Gastrocnemius medialis (tissue), 4 donors: ENCODE measurements around the gene HTRA3.

Source experiments
- POLR2A ChIP-seq, 2 donors: fragments of 450-650 bp; IDR thresholded peaks; one replicate each; pipeline ENCODE4 v1.6.1; 2017; ENCODE audit warnings: antibody characterized with exemption in 2 of 2, mild to moderate bottlenecking in 2 of 2, moderate library complexity in 2 of 2
- TF ChIP-seq, protein P1 (sequence below), 5 experiments: fragments of 450-650 bp in 3 of 5; fragments of 200-600 bp in 2 of 5; sonication (generic) in 2 of 5; IDR thresholded peaks in 4 of 5; conservative IDR thresholded peaks in 1 of 5; 1 replicate in 4 of 5; 2 replicates in 1 of 5; pipeline ENCODE4 v1.5.1; 2016 to 2019; ENCODE audit warnings: antibody characterized with exemption in 5 of 5, mild to moderate bottlenecking in 3 of 5, moderate library complexity in 3 of 5

DNA sequence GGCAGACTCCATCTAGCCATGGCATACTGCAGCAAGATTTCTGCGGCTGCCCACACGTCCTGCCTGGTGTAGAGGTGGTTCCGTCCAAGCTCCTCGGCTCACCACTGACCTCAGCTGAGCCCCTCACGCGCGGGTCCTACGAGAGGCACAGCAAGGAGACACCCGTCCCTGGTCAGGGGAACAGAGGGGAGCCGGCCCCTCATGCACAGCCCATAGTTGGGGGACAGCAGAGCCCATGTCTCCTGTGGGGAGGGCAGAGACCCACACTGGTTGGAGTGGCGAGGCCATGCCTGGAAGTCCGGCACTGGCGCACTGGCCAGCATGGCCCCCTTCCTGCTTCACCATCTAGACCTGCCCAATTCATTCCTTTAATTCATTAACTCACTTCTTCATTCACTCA is 80.8 kb downstream of the HTRA3 start:
- TF ChIP-seq POLR2A (IDR thresholded peaks at IDR 0.05) = no peak
- TF ChIP-seq, protein P1, sequence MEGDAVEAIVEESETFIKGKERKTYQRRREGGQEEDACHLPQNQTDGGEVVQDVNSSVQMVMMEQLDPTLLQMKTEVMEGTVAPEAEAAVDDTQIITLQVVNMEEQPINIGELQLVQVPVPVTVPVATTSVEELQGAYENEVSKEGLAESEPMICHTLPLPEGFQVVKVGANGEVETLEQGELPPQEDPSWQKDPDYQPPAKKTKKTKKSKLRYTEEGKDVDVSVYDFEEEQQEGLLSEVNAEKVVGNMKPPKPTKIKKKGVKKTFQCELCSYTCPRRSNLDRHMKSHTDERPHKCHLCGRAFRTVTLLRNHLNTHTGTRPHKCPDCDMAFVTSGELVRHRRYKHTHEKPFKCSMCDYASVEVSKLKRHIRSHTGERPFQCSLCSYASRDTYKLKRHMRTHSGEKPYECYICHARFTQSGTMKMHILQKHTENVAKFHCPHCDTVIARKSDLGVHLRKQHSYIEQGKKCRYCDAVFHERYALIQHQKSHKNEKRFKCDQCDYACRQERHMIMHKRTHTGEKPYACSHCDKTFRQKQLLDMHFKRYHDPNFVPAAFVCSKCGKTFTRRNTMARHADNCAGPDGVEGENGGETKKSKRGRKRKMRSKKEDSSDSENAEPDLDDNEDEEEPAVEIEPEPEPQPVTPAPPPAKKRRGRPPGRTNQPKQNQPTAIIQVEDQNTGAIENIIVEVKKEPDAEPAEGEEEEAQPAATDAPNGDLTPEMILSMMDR (IDR thresholded peaks at IDR 0.05 in 4 of 5, conservative IDR thresholded peaks at IDR 0.05 in 1 of 5) = no peak
